ENCODE data around the gene KCNIP4.

The KCNIP4 gene

GRCh38 chr4:21765810-21766407 is 182.7 kb downstream of the KCNIP4 start:
- peak in 15 of 51 donors; percentile 2 to 56 (median 18) for DNase-seq

GRCh38 chr4:21763855-21764254 is 184.7 kb downstream of the KCNIP4 start:
- no peak for DNase-seq

GRCh38 chr4:21757248-21757647 is 191.3 kb downstream of the KCNIP4 start:
- DNase-seq = no peak

GRCh38 chr4:21753084-21753760 is 195.3 kb downstream of the KCNIP4 start:
- no peak for DNase-seq

GRCh38 chr4:21752616-21753015 is 196.0 kb downstream of the KCNIP4 start:
- no peak for DNase-seq

- DNase-seq = peak in 2 of 51 donors; percentile 2 to 8
Observed at GRCh38 chr4:21749924-21750323, 198.6 kb downstream of the KCNIP4 start.

- no peak for DNase-seq
Observed at GRCh38 chr4:21749412-21749811, 199.2 kb downstream of the KCNIP4 start.

- no peak for DNase-seq
Observed at GRCh38 chr4:21744046-21744445, 204.5 kb downstream of the KCNIP4 start.

- no peak for DNase-seq
Observed at GRCh38 chr4:21742326-21742725, 206.2 kb downstream of the KCNIP4 start.

- no peak for DNase-seq
Observed at GRCh38 chr4:21738821-21739220, 209.8 kb downstream of the KCNIP4 start.

GRCh38 chr4:21735866-21736265 is 212.7 kb downstream of the KCNIP4 start:
- DNase-seq = no peak

- no peak for DNase-seq
Observed at GRCh38 chr4:21733894-21734630, 214.5 kb downstream of the KCNIP4 start.

GRCh38 chr4:21728304-21728703 is 220.3 kb downstream of the KCNIP4 start:
- no peak for DNase-seq

GRCh38 chr4:21726255-21726815 is 222.2 kb downstream of the KCNIP4 start:
- DNase-seq = no peak

- no peak for DNase-seq
Observed at GRCh38 chr4:21722157-21722839, 226.3 kb downstream of the KCNIP4 start.

GRCh38 chr4:21716531-21716930 is 232.0 kb downstream of the KCNIP4 start:
- DNase-seq = no peak

GRCh38 chr4:21710179-21710835 is 238.3 kb downstream of the KCNIP4 start:
- DNase-seq = no peak

- DNase-seq = no peak
Observed at GRCh38 chr4:21709761-21710160, 238.8 kb downstream of the KCNIP4 start.

- no peak for DNase-seq
Observed at GRCh38 chr4:21709031-21709430, 239.5 kb downstream of the KCNIP4 start.

- no peak for DNase-seq
Observed at GRCh38 chr4:21699446-21699845, 249.1 kb downstream of the KCNIP4 start.

GRCh38 chr4:21697583-21697982 is 251.0 kb downstream of the KCNIP4 start:
- DNase-seq = peak in 23 of 51 donors; percentile 0 to 42 (median 3)

Measured in hypothalamus (tissue), 51 donors.